ENCODE measurements around the gene CLEC4E. TPM values are rescaled to one million over a fixed set of nuclear protein-coding genes. Genes with fewer than 3 reads are reported as not detected.
"Not testable (repeated sequence)": the region's sequence is repeated elsewhere in the genome, so short reads cannot be mapped to it uniquely, and the experiment has no call there.

The CLEC4E gene
- total and polyA plus RNA-seq, 2 experiments from 2014 or later, result not detected

DNA sequence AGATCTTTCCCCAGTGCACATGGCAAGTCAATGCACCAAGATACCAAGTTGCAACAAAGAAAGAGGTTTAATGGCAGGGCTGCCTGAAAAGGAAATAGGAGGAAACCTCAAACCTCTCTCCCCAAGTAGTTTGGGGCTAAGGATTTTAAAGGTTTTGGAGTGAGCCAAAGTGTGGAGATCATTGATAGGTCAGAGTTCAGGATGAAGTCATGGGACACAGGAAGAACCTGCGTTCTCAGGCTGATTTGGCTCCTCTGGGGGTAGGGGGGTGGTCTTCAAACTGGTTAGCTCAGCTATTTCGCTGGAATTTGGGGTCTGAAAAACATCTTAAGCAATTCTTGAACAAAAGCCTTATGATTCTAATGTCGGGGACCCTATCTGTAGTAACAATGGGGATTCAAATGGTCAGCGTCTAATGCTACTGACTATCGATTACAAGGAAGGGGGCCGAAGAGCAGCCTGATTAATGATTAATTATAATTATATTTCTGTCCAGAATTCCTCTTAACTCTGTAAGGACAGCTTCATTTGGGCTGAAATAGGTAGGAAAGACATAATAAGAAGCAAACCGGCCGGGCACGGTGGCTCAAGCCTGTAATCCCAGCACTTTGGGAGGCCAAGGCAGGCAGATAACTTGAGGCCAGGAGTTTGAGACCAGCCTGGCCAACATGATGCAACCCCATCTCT is 40.5 kb upstream of the CLEC4E start:
- Histone ChIP-seq H3K9ac (no peak overlapping the region), H2AFZ (no peak overlapping the region), H3K4me3 (no peak overlapping the region), H3K9me2 (ENCODE audit: insufficient read depth) (no peaks in the 10 kb centered on the region), H3K4me2 (ENCODE audit: unreplicated experiment) (no peak overlapping the region), H4K20me1 (ENCODE audit: insufficient read depth) (no peaks in the 10 kb centered on the region), H3K4me1 (ENCODE audit: insufficient read depth) (no peaks in the 10 kb centered on the region), H3K27me3 (replicated peaks; ENCODE audit: insufficient read depth) (0 out of 2 replicates have a peak, but pooled peaks cover 6% of the 10 kb centered on the region), H3K9me3 (ENCODE audit: low read depth) (no peaks in the 10 kb centered on the region), H3F3A (ENCODE audit: insufficient read depth) (no peaks in the 10 kb centered on the region), H3K79me2 (ENCODE audit: insufficient read depth) (no peaks in the 10 kb centered on the region), H3K27ac (no peak overlapping the region), H3K36me3 (ENCODE audit: low read depth) (no peaks in the 10 kb centered on the region)
- TF ChIP-seq EZH2phosphoT487 (IDR thresholded peaks at IDR 0.05; ENCODE audit: insufficient read depth, low read depth) (no peak), EZH2 (IDR thresholded peaks at IDR 0.05; ENCODE audit: insufficient read depth, poor library complexity, severe bottlenecking) (no peak)
- no peak for DNase-seq
- 59% methylated on average over 9 of the region's 9 CpGs for WGBS, 2 experiments (ENCODE audit: low coverage in 1 of 2, low lambda C conversion rate in 2 of 2, missing lambda C conversion rate in 2 of 2)
- in situ Hi-C loops (cut with MboI), result no loop called here

DNA sequence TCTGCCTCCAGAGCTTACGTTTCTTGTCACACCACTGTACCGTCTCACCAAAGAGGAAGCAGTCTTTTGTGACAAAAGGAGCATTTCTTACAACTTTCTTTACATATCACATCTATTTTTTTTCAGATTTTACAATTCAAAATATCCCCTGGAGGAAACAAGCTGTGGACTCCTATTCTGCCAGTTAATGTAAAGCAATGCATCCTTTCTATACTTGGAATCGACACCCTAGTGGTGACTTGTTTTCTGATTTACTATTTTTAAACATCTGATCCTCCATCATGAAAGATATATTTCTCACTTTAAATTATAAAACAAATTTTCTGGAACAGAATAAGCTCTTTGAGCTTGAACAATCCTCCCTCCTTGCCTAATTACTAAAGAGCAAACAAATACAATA is 37.2 kb upstream of the CLEC4E start:
- Histone ChIP-seq H3K79me2 (ENCODE audit: insufficient read depth) (no peaks in the 10 kb centered on the region), H2AFZ (no peak overlapping the region), H3K27ac (no peak overlapping the region), H3K4me3 (no peak overlapping the region), H3K4me1 (ENCODE audit: insufficient read depth) (no peaks in the 10 kb centered on the region), H3K9me3 (ENCODE audit: low read depth) (no peaks in the 10 kb centered on the region), H3K4me2 (ENCODE audit: unreplicated experiment) (no peak overlapping the region), H3K36me3 (ENCODE audit: low read depth) (no peaks in the 10 kb centered on the region), H3K9ac (no peak overlapping the region), H3K27me3 (replicated peaks; ENCODE audit: insufficient read depth) (0 out of 2 replicates have a peak, but pooled peaks cover 6% of the 10 kb centered on the region), H4K20me1 (ENCODE audit: insufficient read depth) (no peaks in the 10 kb centered on the region), H3F3A (ENCODE audit: insufficient read depth) (no peaks in the 10 kb centered on the region), H3K9me2 (ENCODE audit: insufficient read depth) (no peaks in the 10 kb centered on the region)
- in situ Hi-C loops (cut with MboI), result no loop called here
- TF ChIP-seq EZH2 (IDR thresholded peaks at IDR 0.05; ENCODE audit: insufficient read depth, poor library complexity, severe bottlenecking) (no peak), EZH2phosphoT487 (IDR thresholded peaks at IDR 0.05; ENCODE audit: insufficient read depth, low read depth) (no peak)
- 42 to 47% methylated on average over 3 of the region's 3 CpGs for WGBS, 2 experiments (ENCODE audit: low coverage in 1 of 2, low lambda C conversion rate in 2 of 2, missing lambda C conversion rate in 2 of 2)
- no peak for DNase-seq

DNA sequence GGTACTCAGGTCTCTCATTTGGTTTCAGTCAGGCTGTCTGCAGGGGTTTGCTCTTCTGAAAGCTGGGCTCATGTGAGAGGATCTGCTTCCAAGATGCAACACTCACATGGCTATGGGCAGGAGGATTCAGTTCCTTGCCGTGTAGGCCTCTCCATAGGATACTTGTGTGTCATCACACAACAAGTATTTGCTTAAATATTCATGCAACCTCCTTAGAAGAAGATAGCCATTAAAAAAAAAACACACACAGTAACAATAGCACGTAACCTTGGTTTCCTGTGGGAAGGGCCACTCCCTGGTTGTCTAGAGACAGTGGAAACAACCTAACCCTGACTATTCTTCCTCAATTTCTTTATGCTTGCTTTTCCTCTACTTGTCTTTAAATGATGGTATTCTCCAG is 31.8 kb upstream of the CLEC4E start:
- Histone ChIP-seq H4K20me1 (ENCODE audit: insufficient read depth) (no peaks in the 10 kb centered on the region), H3K36me3 (ENCODE audit: low read depth) (no peaks in the 10 kb centered on the region), H3K79me2 (ENCODE audit: insufficient read depth) (no peaks in the 10 kb centered on the region), H2AFZ (no peak overlapping the region), H3K4me3 (no peak overlapping the region), H3F3A (ENCODE audit: insufficient read depth) (no peaks in the 10 kb centered on the region), H3K9me3 (ENCODE audit: low read depth) (no peaks in the 10 kb centered on the region), H3K9me2 (ENCODE audit: insufficient read depth) (no peaks in the 10 kb centered on the region), H3K4me1 (ENCODE audit: insufficient read depth) (no peaks in the 10 kb centered on the region), H3K4me2 (ENCODE audit: unreplicated experiment) (no peak overlapping the region), H3K27ac (no peak overlapping the region), H3K27me3 (replicated peaks; ENCODE audit: insufficient read depth) (no peaks in the 10 kb centered on the region), H3K9ac (no peak overlapping the region)
- peak; percentile 6 for DNase-seq
- TF ChIP-seq EZH2 (IDR thresholded peaks at IDR 0.05; ENCODE audit: insufficient read depth, poor library complexity, severe bottlenecking), result no peak
- TF ChIP-seq EZH2phosphoT487 (IDR thresholded peaks at IDR 0.05; ENCODE audit: insufficient read depth, low read depth), result no peak
- in situ Hi-C loops (cut with MboI), result no loop called here
- WGBS, 2 experiments (ENCODE audit: low coverage in 1 of 2, low lambda C conversion rate in 2 of 2, missing lambda C conversion rate in 2 of 2), result 14 to 17% methylated on average over 2 of the region's 2 CpGs

DNA sequence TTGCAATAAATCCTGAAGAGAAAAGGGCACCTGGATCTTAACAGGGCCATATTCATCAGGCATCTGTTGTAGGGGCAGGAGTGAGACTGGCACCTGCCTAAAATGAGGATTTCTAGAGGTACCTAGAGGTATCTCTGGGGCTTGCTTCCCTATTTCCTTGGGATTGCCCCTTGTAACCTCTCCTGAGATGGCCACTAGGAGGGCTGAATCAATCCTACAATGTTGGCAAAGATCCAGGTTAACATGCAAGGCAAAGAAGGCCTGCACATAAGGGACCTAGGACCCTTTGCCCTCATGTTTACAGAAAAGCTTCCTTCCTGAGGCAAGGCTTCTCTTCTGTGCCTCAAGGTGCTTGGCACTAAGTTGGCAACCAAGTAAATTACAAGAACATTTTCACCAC is 25.8 kb upstream of the CLEC4E start:
- Histone ChIP-seq H3K27me3 (replicated peaks; ENCODE audit: insufficient read depth) (no peaks in the 10 kb centered on the region), H3K27ac (no peak overlapping the region), H3K4me3 (no peak overlapping the region), H4K20me1 (ENCODE audit: insufficient read depth) (no peaks in the 10 kb centered on the region), H3K4me1 (ENCODE audit: insufficient read depth) (no peaks in the 10 kb centered on the region), H2AFZ (no peak overlapping the region), H3K4me2 (ENCODE audit: unreplicated experiment) (no peak overlapping the region), H3K9ac (no peak overlapping the region), H3K9me3 (ENCODE audit: low read depth) (no peaks in the 10 kb centered on the region), H3K79me2 (ENCODE audit: insufficient read depth) (no peaks in the 10 kb centered on the region), H3F3A (ENCODE audit: insufficient read depth) (no peaks in the 10 kb centered on the region), H3K9me2 (ENCODE audit: insufficient read depth) (no peaks in the 10 kb centered on the region), H3K36me3 (ENCODE audit: low read depth) (no peaks in the 10 kb centered on the region)
- no peak for TF ChIP-seq EZH2phosphoT487 (IDR thresholded peaks at IDR 0.05; ENCODE audit: insufficient read depth, low read depth)
- TF ChIP-seq EZH2 (IDR thresholded peaks at IDR 0.05; ENCODE audit: insufficient read depth, poor library complexity, severe bottlenecking), result no peak
- in situ Hi-C loops (cut with MboI), result no loop called here
- DNase-seq, result no peak

DNA sequence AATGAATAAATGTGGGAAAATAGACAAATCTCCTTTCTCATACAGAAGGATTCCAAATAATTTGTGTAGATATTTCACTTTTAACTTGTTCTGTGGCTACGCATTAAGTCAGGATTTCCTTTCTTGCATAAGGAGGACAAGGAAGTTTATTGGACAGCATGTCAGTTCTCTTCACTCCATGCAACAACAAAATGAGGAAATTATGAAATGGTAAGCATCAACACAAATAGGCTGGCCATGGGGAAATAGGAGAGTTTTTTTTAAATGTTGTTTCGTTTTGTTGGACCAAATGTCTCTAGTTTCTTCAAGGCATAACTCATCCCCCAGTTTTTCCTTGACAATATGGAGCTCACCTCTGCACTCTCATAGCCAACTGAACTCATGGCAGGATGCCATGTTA is 25.3 kb upstream of the CLEC4E start:
- H2AFZ ChIP-seq; H3K27me3 ChIP-seq (replicated peaks; ENCODE audit: insufficient read depth); H3K27ac ChIP-seq; H3K9me3 ChIP-seq (ENCODE audit: low read depth); H3K4me3 ChIP-seq; H3K36me3 ChIP-seq (ENCODE audit: low read depth); H3K4me2 ChIP-seq (ENCODE audit: unreplicated experiment); H3K79me2 ChIP-seq (ENCODE audit: insufficient read depth); H3K4me1 ChIP-seq (ENCODE audit: insufficient read depth); H3K9me2 ChIP-seq (ENCODE audit: insufficient read depth); H3F3A ChIP-seq (ENCODE audit: insufficient read depth); DNase-seq; H3K9ac ChIP-seq; H4K20me1 ChIP-seq (ENCODE audit: insufficient read depth); in situ Hi-C loops (cut with MboI): not testable (repeated sequence)
- 49% methylated on average over 2 of the region's 2 CpGs for WGBS, 2 experiments (ENCODE audit: low coverage in 1 of 2, low lambda C conversion rate in 2 of 2, missing lambda C conversion rate in 2 of 2)

Data from GM23248 (cell line).